ENCODE data around the gene DLEC1. TPM values are rescaled to one million over a fixed set of nuclear protein-coding genes. Genes with fewer than 3 reads are reported as not detected.
A peak's percentile ranks its signal among the peaks of the same experiment; 100 is the strongest.

The DLEC1 gene
- total RNA-seq, 2 donors from 2014 or later, result 0.52 to 0.56 TPM

DNA sequence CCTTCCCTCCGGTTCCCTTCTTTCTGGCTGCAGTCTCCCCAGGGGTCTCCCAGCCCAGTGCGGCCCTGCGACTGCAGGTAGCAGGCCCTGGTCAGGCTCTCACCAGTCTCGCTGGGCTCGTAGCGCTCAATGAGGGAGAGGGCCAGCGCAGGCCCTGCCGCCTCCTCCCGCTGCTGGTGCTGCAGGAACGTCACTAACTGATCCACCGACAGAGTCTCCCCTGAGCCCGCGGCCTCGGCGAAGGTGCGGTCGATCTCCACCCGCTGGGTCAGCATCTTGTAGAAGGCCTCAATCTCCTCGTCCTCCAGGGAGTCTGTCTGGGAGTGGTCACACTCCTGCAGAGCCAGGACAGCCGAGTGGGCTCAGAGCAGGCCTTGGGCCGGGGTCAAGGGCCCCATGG, 27.9 kb upstream of the DLEC1 start:
- H3K36me3 ChIP-seq, result no peaks in the 10 kb centered on the region
- no peaks in the 10 kb centered on the region for H3K27me3 ChIP-seq
- no peaks in the 10 kb centered on the region for H3K9me3 ChIP-seq
- no peak overlapping the region for H3K9ac ChIP-seq (ENCODE audit: low read depth in 2 of 2, low read length in 2 of 2)
- no peak for DNase-seq
- intact Hi-C loops (cut with DNase I), result no loop called here
- H3K4me3 ChIP-seq, result no peak overlapping the region
- TF ChIP-seq, protein P1, sequence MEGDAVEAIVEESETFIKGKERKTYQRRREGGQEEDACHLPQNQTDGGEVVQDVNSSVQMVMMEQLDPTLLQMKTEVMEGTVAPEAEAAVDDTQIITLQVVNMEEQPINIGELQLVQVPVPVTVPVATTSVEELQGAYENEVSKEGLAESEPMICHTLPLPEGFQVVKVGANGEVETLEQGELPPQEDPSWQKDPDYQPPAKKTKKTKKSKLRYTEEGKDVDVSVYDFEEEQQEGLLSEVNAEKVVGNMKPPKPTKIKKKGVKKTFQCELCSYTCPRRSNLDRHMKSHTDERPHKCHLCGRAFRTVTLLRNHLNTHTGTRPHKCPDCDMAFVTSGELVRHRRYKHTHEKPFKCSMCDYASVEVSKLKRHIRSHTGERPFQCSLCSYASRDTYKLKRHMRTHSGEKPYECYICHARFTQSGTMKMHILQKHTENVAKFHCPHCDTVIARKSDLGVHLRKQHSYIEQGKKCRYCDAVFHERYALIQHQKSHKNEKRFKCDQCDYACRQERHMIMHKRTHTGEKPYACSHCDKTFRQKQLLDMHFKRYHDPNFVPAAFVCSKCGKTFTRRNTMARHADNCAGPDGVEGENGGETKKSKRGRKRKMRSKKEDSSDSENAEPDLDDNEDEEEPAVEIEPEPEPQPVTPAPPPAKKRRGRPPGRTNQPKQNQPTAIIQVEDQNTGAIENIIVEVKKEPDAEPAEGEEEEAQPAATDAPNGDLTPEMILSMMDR (IDR thresholded peaks at IDR 0.05), result no peak
- no peak overlapping the region for H3K27ac ChIP-seq
- H3K4me1 ChIP-seq, result no peaks in the 10 kb centered on the region

- peak; percentile 53 for DNase-seq
- intact Hi-C loops (cut with DNase I), result no loop called here
- H3K9me3 ChIP-seq, result no peaks in the 10 kb centered on the region
- H3K27me3 ChIP-seq, result no peaks in the 10 kb centered on the region
- H3K9ac ChIP-seq (ENCODE audit: low read depth in 2 of 2, low read length in 2 of 2), result peak overlapping the region in 1 of 2 donors; percentile 35
- H3K4me3 ChIP-seq, result no peak overlapping the region
- H3K4me1 ChIP-seq, result no peaks in the 10 kb centered on the region
- TF ChIP-seq, protein P1 (IDR thresholded peaks at IDR 0.05), result no peak
- H3K27ac ChIP-seq, result peak overlapping the region; percentile 66
- peaks cover 7% of the 10 kb centered on the region for H3K36me3 ChIP-seq
Measured at GRCh38 chr3:38015485-38015884, 23.5 kb upstream of the DLEC1 start.

- intact Hi-C loops (cut with DNase I), result no loop called here
- TF ChIP-seq, protein P1 (IDR thresholded peaks at IDR 0.05), result no peak
- Histone ChIP-seq H3K27ac (peak overlapping the region; percentile 66), H3K27me3 (no peaks in the 10 kb centered on the region), H3K9ac (ENCODE audit: low read depth in 2 of 2, low read length in 2 of 2) (peak overlapping the region in 1 of 2 donors; percentile 35), H3K4me3 (no peak overlapping the region), H3K9me3 (no peaks in the 10 kb centered on the region), H3K4me1 (no peaks in the 10 kb centered on the region), H3K36me3 (peaks cover 7% of the 10 kb centered on the region)
- no peak for DNase-seq
Measured at GRCh38 chr3:38015984-38016383, 23.0 kb upstream of the DLEC1 start.

DNA sequence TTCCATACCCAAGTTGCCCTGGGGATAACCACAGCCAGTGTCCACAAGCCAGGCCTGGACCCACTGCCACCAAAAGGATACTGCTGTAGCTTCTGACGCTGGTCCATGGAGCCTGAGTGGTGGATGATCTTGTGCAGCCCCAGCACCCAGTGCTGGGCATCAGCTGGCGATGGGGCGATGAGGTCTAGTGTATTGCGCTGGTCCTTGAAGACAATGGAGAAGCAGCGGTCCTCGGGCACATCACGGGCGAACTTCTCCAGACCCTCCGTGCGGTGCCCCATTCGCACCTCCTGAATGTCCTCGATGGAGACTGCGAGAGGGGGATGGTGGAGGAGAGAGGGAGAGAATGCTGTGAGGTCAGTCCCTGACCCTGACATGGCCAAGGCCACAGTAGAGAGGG, 22.6 kb upstream of the DLEC1 start:
- peak overlapping the region; percentile 66 for H3K27ac ChIP-seq
- no peaks in the 10 kb centered on the region for H3K4me1 ChIP-seq
- H3K9ac ChIP-seq (ENCODE audit: low read depth in 2 of 2, low read length in 2 of 2), result no peak overlapping the region
- no peaks in the 10 kb centered on the region for H3K27me3 ChIP-seq
- no peaks in the 10 kb centered on the region for H3K9me3 ChIP-seq
- no peak for DNase-seq
- no peak overlapping the region for H3K4me3 ChIP-seq
- peaks cover 7% of the 10 kb centered on the region for H3K36me3 ChIP-seq
- TF ChIP-seq, protein P1 (IDR thresholded peaks at IDR 0.05), result no peak
- intact Hi-C loops (cut with DNase I), result no loop called here

- Histone ChIP-seq H3K9ac (ENCODE audit: low read depth in 2 of 2, low read length in 2 of 2) (no peak overlapping the region), H3K4me1 (no peaks in the 10 kb centered on the region), H3K36me3 (peaks cover 7% of the 10 kb centered on the region), H3K4me3 (no peak overlapping the region), H3K9me3 (no peaks in the 10 kb centered on the region), H3K27me3 (no peaks in the 10 kb centered on the region), H3K27ac (no peak overlapping the region)
- no peak for DNase-seq
- TF ChIP-seq, protein P1 (IDR thresholded peaks at IDR 0.05), result no peak
- intact Hi-C loops (cut with DNase I), result no loop called here
Measured at GRCh38 chr3:38016847-38017444, 22.1 kb upstream of the DLEC1 start.
